ENCODE data around the gene DNAJB5.

The DNAJB5 gene

DNA sequence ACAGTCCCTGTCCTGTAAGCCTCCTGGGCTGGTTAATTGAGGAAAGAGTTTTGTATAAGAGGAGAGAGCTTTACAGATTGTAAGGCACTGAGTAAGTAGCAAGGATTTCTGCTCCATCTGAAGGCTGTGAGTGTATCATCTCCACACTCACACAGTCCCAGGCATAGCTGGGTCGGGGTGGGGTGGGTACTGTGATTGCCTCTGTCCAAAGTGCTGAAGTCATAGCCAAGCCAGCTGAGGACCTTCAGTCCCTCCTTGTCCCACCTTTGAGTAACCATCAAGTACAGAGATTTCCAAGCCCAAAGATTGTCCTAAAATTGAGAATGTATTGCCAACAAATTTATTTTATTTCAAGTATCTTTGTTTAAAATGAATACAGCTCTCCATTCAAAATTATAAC is 5.5 kb upstream of the DNAJB5 start:
- FAIRE-seq (no peak), DNase-seq (ENCODE audit: low spot score) (no peak)

DNA sequence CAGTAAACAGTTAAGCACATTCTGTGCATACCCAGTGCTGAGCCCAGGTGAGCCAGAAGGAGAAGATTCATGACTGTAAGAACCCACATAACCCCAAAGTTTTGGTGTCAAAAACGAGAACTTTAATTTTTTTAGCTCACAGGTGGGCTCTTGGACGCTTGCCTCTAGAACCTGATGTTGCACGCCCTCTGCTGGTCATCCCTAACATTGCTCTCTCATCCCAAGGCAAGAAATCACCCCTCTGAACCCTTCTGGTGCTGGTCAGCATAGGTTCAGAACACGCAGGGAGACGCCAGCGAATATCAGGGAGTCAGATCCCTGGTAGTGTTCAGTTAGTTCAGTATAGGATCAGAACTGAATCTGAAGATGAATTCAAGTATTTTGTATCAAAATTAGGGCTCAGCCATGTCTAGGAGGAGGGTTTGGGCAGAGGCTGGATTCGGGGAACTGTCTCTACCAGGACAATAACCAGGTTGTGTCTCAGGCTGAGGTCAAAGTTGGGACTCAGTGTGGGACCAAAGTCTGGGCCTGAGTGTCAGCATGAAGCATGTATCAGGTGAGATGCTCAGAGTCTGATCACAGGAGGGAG is 4.1 kb upstream of the DNAJB5 start:
- no peak for DNase-seq (ENCODE audit: low spot score)

DNA sequence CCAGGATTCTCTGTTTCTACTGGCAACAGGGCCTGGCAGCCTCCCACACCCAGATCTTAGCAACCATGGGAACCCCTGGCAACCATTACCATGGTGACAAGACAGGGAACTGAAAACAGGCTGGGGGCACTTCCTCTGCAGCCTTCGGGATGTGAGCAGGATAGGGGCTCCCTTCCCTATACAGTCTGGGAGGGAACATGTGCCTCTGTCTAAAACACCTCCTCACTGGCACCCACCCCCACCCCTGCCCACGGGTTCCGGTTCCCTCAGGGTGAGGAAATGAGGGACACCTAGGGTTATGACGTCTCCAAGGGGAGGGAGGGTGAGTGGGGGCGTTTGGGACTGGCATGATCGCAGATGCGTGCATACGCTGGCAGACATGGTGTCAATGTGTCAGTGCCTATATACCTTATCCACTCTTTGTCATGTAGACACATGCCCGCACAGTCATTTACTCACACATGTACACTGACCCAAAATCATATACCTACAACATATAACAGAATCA is 3.0 kb upstream of the DNAJB5 start:
- no peak for FAIRE-seq

More for the DNA sequence above, 4.1 kb upstream of the DNAJB5 start:
- no peak for FAIRE-seq

DNA sequence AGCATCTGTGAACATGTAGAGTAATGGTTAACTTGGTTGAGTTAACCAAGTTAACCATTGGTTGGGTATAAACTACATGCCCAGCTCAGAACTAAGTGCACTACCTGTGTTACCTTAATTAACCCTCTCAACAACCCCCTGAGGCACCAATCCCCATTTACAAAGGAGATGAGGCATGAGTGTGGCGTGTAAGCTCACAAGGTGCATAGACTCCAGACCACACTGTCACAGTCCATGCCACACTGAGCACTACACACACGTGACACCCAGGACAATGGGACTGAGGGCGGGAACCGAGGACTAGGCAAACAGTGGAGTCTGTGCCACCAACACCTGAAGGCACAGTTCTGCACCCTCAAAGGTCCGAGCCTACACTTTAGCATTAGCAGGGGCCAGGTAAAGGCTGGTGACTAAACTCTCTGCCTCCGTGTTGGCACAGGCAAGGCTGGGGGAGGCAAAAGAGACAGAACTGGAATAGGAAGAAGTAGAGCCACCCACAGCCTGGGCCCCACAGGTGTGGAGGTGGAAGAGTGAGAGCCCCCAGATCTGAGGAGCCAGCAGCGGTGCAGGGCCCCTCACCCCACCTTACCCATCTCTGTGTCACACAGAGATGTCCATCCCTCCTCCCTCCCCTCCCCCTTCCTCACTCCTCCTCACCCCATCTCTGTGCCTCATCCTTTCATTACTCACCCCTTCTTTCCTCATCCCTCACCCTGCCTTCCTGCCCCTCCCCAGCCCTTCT is 2.2 kb upstream of the DNAJB5 start:
- FAIRE-seq, result no peak
- no peak for DNase-seq (ENCODE audit: low spot score)

More for the DNA sequence above, 3.0 kb upstream of the DNAJB5 start:
- no peak for DNase-seq (ENCODE audit: low spot score)

DNA sequence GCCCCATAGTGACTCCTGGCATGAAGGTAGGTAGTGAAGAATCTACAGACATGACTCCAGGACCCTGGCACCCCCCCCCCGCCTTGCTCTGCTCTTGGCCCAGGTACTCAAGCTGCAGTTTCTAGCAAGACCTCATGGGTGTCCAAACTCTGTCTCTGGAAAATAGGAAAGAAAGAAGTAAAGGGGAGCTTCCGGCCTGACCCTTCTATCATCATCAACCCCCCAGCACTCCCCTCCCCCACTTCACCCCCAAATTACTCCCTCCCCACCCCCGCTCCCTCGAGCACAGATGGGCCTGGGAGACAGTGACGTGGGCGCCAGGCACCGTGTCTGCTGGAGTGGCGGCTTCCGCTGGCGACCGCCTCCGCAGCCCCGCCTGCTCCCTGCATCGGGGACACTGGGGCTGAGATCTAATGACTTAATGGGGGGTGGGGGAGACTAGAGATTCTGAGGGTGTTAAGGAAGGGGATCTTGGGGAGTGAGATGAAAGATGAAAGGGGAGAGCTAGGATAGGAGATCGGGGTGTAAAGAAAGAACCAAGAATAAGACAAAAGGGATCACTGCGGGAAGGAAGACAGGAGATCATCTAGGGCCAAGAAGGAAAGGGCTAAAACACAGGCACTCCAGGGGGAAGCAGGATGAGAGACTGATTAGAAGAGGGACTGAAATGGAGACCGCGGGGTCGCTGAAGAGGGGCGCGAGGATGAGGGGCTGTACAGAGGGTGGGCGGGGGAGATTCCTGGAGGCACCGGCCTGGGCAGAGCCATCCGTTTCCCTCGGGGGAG is 1.1 kb upstream of the DNAJB5 start:
- FAIRE-seq, result no peak
- no peak for DNase-seq (ENCODE audit: low spot score)

DNA sequence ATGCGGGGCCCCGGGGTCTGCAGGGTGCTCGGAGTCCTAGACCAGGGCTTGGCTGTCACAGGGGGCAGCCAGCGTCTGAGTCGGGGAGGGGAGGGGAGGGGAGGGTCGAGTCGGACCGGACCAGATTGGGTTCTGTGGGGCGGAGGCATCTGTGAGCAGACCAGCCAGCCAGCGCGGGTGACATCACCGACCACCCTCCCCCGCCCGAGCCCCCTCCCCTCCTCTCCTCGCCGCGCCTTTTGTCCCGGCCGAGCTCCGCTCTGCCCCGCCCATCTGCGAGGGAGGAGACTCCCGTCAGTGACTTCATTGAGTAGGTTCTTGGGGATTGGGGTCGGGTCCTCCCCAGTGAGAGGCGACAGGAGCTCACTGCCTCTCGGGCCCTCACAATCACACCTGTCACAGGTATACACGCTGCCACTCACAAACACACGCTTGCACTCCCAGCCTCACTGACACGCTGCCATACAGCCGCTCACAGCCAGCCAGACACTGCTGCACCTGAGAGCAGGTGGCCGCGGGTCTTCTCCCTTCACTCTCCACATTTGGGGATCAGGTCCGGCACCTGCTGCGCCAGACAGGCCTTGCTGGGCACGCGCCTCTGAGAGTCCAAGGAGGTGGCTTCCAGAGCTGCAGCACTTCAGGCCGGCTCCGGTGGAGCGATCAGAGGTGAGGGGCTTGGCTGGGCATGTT is 546 bp downstream of the DNAJB5 start:
- FAIRE-seq (no peak), DNase-seq (ENCODE audit: low spot score) (no peak)

DNA sequence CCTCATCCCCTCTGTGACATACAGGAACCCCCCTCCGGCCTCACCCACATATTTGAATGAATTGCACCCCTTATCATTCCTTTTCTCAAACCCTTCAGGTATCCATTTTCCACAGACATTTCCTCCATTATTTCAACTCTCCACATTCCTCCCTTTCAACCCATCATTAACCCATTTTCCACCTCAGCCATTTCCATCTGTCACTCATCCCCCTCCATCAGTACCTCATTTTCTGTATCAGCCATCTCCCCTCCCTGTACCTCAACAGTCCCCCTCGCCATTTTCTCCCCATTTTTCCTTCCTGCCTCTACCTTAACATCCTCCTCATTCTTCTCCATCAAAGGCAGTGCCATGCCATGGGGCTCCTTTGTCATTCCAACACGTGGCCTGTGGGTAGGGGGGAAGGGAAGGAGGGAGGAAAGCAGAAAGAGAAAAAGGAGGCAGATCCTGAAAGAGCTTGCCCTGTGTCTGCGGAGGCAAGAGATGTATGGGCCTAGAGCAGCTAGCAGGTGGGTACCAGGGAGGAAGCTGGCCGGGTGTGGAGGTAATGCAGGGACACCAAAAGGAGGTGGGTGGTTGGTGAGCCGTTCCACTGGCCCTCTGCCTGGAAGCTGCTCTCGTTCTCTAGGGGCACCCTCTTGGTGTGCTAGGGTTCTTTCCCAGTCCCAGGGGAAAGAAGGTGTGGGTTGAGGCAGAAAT is 1.5 kb downstream of the DNAJB5 start:
- DNase-seq (ENCODE audit: low spot score) (no peak), FAIRE-seq (no peak)

DNA sequence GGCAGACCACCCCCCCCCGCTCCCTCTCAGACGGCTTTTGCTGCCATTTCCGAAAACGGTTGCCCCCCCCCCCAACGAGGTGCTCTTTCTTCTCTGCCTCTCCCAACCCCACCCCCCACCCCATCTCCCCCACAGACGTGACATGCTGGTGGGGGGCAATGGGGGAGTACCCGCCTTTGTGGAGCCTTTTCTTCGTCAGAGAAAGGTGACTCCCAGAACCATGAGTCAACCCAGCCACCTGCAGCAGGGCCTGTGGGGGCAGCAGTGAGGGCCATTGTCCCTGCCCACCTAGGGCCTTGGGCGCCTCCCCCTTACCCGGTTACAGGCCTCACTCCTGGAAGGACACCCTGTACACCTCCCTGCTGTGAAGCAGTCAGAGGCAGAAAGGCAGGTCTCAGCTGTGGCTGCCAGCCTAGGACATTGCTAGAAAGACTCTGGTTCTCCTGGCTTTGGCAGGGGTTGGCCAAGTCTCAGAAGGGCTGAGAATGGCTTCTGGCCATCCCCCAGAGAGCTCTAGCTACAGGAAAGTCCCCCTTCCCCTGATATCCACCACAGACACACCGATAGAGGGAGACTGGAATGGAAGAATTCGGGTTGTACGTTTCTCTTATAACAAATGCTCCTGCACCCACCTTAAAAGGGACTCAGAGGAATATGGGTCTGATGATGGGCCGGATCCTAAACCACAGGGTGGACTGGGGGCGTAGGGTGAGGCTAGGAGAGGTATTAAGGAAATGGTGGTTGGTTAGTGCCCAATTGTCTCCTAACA is 2.2 kb downstream of the DNAJB5 start:
- DNase-seq (ENCODE audit: low spot score) (peak; percentile 30), FAIRE-seq (no peak)

DNA sequence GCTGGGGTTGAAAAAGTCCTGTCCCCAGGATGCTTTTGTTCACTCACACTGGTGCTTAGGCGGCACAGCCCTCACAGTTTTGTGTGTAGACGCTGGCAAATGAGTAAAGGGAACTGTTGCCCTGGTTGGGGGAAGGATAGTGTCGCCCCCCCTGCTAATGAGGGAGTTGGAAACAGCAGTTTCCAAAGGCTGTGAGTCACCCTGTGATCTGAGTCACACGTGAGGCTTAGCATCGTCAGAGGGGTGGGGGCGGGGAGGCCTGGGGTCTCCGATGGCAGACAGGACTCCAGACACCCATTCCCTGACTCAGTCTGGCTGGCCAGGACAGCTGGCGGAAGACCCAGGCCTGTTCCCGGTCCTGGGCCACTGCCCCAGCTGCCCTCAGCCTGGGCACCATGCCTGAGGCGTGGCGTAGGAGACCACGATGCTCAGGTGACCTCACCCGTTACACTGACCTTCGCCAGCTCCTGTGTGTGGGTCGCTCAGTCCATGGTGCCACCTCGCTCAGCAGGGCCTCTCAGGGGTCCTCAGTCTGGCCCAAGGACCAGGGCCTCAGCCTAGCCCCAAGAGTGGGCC is 2.9 kb downstream of the DNAJB5 start:
- DNase-seq (ENCODE audit: low spot score) (peak; percentile 92), FAIRE-seq (peak; percentile 81)

DNA sequence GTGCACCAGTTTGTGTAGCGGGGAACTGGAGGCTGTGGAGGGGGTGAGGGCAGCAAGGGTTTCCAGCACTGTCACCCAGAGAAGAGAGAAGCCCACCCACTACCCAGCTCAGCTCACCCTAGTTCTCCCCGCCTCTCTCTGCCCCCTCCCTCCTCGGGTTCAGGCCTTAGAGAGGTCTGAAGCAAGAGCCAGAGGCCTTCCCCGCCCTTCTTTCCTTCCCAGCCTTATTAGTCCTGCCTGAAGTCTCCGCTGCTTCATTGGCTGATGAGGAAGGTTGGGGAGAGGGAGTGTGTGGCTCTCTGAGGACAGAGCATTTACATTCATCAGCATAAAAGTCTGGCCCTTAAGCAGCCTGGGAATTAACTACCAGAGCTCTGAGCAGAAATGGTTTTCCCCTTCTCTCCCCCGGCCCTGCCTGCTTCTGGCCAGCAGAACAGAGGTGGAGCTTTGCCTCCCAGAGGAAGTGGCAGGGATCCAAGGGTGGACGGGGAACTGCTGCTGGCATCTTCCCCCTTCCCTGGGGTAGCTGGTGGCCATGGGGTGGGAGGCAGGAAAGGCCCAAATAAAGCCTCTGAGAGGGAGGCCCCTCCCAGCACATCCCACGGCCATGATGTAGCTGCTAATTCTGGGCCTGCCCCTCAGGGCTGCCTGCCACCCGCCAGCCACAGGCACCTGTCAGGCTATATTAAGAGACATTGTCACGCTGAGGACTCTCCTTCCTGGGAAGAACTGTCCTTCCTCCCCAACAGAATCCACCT is 4.1 kb downstream of the DNAJB5 start:
- FAIRE-seq, result no peak
- peak; percentile 11 for DNase-seq (ENCODE audit: low spot score)

DNA sequence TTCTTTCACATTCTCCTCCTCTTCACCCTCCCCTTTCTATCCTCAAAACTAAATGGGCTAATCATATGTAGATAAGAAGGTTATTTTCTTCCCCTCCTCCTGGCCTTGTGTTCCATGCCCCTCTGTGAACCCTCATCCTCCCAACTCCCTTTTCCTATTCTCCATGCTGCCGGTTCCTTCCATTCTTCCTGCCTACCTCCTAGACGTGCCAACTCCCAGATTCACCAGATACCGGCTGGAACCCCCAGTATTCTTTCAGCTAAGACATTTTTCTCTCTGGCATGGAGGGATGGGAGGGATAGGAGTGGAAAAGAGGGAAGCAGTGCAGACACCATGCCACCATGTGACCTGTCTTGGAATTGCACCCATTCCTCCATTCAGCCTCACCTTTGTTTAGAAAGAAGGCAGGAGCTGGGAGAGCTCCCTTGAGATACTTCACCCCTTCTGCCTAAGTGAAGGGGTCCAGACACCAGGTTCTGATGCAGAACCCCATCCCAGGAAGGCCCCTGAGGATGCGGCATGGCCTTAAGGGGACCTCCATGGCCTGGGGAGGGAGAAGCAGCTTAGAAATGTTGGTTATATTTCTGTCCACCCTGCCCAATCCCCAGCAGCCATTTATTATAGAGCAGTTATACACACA is 4.8 kb downstream of the DNAJB5 start:
- FAIRE-seq, result no peak

DNA sequence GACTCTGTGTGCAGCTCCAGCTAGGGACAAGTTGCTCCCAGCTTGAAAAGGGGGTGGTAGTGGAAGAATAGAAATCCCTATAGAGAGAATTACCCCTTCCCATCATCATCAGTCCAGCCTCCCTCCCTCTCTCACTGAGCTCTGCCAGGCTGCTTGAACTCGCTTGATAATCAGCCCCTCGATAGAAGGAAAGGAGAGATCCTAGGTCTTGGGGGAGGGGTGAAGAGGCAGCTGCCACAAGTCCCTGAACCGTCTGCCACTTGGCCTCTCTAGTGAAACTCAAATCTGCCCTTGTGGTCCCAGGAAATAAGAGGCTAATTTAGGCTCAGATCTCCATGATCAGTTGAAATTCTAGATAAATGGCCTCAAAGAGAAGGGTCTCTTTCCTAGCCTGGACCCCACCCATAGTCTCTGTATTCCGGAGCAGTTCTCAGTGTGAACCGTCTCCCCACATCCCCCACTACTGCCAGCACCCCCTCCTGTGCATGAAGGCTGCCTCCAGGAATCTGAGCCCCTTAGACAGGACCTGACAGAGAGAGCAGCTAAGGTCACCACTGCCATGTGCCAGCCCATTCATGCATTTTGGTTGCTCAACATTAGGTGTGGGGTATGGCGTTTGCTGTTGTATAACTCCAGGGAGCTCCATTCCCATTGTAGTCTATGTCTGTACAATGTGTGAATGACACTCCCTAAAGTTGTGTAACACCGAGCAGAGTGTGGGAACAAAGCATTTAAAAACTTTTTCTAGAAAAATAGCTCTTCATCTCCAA is 5.5 kb downstream of the DNAJB5 start:
- no peak for DNase-seq (ENCODE audit: low spot score)
- no peak for FAIRE-seq

More for the DNA sequence above, 4.8 kb downstream of the DNAJB5 start:
- peak; percentile 32 for DNase-seq (ENCODE audit: low spot score)

DNA sequence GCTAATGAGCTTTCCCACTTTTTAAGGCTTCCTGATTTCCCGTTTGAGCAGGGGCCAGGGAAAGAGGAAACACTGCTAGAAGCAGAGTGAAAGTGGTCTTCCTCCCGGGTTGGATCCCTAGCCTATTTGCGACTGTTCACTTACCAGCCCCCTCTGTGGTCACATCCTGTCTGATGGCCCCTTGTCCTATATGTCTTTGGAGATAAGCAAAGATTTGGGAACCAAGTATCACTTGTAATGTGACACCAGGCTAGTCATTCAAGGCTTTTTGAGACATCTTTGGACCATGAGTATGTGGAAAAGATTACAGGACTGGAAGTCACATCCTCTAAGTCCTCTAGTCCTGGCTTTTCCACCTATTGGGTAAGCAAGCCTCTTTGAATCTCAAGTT is 6.1 kb downstream of the DNAJB5 start:
- FAIRE-seq (no peak), DNase-seq (ENCODE audit: low spot score) (no peak)

DNA sequence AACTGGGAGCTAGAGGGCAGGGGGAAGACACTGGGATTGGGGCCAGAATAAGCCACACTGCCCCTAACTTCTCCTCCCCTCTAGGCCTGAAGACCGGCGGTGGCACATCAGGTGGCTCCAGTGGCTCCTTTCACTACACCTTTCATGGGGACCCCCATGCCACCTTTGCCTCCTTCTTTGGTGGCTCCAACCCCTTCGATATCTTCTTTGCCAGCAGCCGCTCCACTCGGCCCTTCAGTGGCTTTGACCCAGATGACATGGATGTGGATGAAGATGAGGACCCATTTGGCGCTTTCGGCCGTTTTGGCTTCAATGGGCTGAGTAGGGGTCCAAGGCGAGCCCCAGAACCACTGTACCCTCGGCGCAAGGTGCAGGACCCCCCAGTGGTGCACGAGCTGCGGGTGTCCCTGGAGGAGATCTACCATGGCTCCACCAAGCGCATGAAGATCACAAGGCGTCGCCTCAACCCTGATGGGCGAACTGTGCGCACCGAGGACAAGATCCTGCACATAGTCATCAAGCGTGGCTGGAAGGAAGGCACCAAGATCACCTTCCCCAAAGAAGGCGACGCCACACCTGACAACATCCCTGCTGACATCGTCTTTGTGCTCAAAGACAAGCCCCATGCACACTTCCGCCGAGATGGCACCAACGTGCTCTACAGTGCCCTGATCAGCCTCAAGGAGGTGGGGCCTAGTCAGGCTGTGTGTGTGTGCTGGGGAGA is 6.8 kb downstream of the DNAJB5 start:
- DNase-seq (ENCODE audit: low spot score), result no peak
- FAIRE-seq, result no peak

DNA sequence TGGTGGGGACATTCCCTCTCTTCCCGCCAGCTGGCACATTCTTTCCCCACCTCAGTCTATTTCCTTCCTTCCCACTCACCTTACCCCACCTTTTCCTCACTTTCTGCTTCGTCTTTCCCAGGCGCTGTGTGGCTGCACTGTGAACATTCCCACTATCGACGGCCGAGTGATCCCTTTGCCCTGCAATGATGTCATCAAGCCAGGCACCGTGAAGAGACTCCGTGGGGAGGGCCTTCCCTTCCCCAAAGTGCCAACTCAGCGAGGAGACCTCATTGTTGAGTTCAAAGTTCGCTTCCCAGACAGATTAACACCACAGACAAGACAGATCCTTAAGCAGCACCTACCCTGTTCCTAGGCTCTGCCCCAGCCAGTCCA is 7.3 kb downstream of the DNAJB5 start:
- DNase-seq (ENCODE audit: low spot score) (peak; percentile 41), FAIRE-seq (no peak)

DNA sequence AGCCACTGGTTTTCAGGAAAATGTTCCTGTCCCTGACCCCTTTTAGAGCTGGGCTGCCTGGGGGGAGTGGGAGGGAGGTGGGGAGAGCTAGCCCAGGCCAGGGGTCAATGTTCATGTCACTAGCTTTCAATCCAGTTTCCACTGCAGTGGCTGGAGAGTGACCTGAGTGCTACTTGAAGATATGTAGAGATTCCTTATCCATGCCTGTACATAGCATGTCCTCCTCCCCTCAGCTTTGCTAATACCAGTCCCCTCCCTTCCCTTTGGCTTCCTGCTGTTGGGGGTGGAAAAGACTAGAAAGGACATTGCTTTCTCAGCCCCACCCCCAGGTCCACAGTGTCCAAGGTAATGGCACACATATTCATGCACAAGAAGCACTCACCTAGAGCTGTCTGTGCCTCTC is 7.8 kb downstream of the DNAJB5 start:
- DNase-seq (ENCODE audit: low spot score) (no peak), FAIRE-seq (no peak)

DNA sequence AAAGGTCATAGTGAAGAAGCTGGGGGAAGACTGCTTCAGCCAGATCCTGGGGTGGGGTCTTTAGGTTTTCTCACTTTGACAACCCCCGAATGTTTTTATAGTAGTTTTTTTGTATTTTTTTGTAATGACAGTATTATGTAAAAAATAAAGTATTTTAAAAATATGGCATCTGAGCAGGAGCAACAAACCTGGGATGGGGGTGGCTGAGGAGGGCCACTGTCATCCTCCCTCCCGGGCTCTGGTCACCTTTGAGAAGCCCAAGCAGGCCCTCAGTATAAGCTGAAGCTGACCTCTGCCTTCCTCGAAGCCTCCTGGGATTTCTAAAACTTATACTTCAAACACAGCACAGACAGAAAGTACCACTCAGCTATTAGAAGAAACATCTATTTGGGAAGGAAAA is 8.7 kb downstream of the DNAJB5 start:
- no peak for FAIRE-seq

More for the DNA sequence above, 8.7 kb downstream of the DNAJB5 start:
- no peak for DNase-seq (ENCODE audit: low spot score)
